Tibial nerve (tissue), 4 donors: ENCODE data around the gene PTGIS.

Source experiments
- CTCF ChIP-seq, 5 experiments: fragments of 200-600 bp in 3 of 5; fragments of 450-650 bp in 2 of 5; sonication (generic) in 3 of 5; IDR thresholded peaks; one replicate each; pipeline ENCODE4 v1.5.1; 2016 to 2019; ENCODE audit warnings: antibody characterized with exemption in 5 of 5, mild to moderate bottlenecking in 3 of 5, moderate library complexity in 2 of 5
- EP300 ChIP-seq, 2 donors: sonication (generic); formaldehyde crosslinking; IDR thresholded peaks; one replicate each; pipeline ENCODE4 v1.6.1; 2017; ENCODE audit warnings: antibody characterized with exemption in 2 of 2, mild to moderate bottlenecking in 1 of 2
- POLR2A ChIP-seq, 2 donors: fragments of 450-650 bp; IDR thresholded peaks; one replicate each; pipeline ENCODE4 v1.6.1; 2017; ENCODE audit warnings: antibody characterized with exemption in 2 of 2, mild to moderate bottlenecking in 2 of 2, moderate library complexity in 2 of 2

GRCh38 chr20:49455691-49456090 is 112.2 kb downstream of the PTGIS start:
- no peak for TF ChIP-seq POLR2A (IDR thresholded peaks at IDR 0.05)
- no peak for TF ChIP-seq EP300 (IDR thresholded peaks at IDR 0.05)
- no peak for TF ChIP-seq CTCF (IDR thresholded peaks at IDR 0.05)
